Measurements from ENCODE around the gene CTDSP2. TPM values are rescaled to one million over a fixed set of nuclear protein-coding genes. Genes with fewer than 3 reads are reported as not detected.

The CTDSP2 gene
- total and polyA plus RNA-seq, 10 of the 15 experiments (the other 5 are each of a cell fraction or from before 2014, with no cell fraction given): 17.3 to 98.2 (median 54.1) TPM

- Histone ChIP-seq H3K36me3 (ENCODE audit: control insufficient read depth in 2 of 2, insufficient read depth in 2 of 2, low read length in 1 of 2) (no peaks in the 10 kb centered on the region), H3K9ac (ENCODE audit: control insufficient read depth, insufficient read depth, low read length) (no peak overlapping the region), H3K9me3 (replicated peaks; ENCODE audit: control insufficient read depth, insufficient read depth, low read length) (no peaks in the 10 kb centered on the region), H4K20me1 (ENCODE audit: control insufficient read depth, insufficient read depth) (no peaks in the 10 kb centered on the region), H3K4me2 (ENCODE audit: control insufficient read depth, insufficient read depth) (no peak overlapping the region), H3K79me2 (ENCODE audit: control insufficient read depth, insufficient read depth, low read length) (peaks cover 15% of the 10 kb centered on the region), H3K4me3 (no peak overlapping the region), H3K27ac (ENCODE audit: control insufficient read depth, insufficient read depth) (no peak overlapping the region), H3K4me1 (ENCODE audit: control insufficient read depth, insufficient read depth, low read length) (peaks cover 8% of the 10 kb centered on the region; the same call in 1 of the 2 replicates), H2AFZ (ENCODE audit: control insufficient read depth, low read depth, low read length) (no peak overlapping the region), H3K27me3 (replicated peaks in 1 of 2; ENCODE audit: control insufficient read depth in 2 of 2, insufficient read depth in 2 of 2, low read length in 1 of 2) (no peaks in the 10 kb centered on the region)
- ATAC-seq (no peak), FAIRE-seq (no peak), DNase-seq (ENCODE audit: low read depth, low spot score) (no peak)
- ChIA-PET POLR2A (no interaction called here), SMC1A (ENCODE audit: uncharacterized antibody, unreplicated experiment) (interaction anchor here (1.8 kb wide), 1 partner anchor 124 kb away, joined by 5 read pairs; no protein-coding TSS in a partner anchor), RAD21 (ENCODE audit: unreplicated experiment) (no interaction called here), CTCF (interaction anchor here (0.6 to 1.9 kb wide), 6 partner anchors 20 to 115 kb away, joined by 3 to 13 read pairs (median 4); no protein-coding TSS in a partner anchor)
- intact Hi-C loops (cut with micrococcal nuclease; ENCODE audit: unreplicated experiment): no loop called here
- in situ Hi-C loops (cut with MboI): no loop called here
- 56% methylated on average over 1 of the region's 1 CpG for WGBS (ENCODE audit: insufficient coverage, insufficient replicate concordance, low lambda C conversion rate, missing lambda C conversion rate)
- BruUV-seq (replicated peaks): no TSS peak
- no peak for TF ChIP-seq RBBP5 (conservative IDR thresholded peaks at IDR 0.05)
Measured at GRCh38 chr12:57779736-57780135, 66.8 kb downstream of the CTDSP2 start.

- ChIA-PET SMC1A (ENCODE audit: uncharacterized antibody, unreplicated experiment) (no interaction called here), POLR2A (no interaction called here), RAD21 (ENCODE audit: unreplicated experiment) (interaction anchor here (0.6 kb wide), 1 partner anchor 127 kb away, joined by 4 read pairs; no protein-coding TSS in a partner anchor), CTCF (interaction anchor here (1.2 to 2.1 kb wide), 2 partner anchors 18 to 25 kb away, joined by 4 to 9 read pairs; no protein-coding TSS in a partner anchor)
- H4K20me1 ChIP-seq (ENCODE audit: control insufficient read depth, insufficient read depth): no peaks in the 10 kb centered on the region
- no peak overlapping the region for H3K27ac ChIP-seq (ENCODE audit: control insufficient read depth, insufficient read depth)
- ATAC-seq: no peak
- H3K4me1 ChIP-seq (ENCODE audit: control insufficient read depth, insufficient read depth, low read length): peaks cover 9% of the 10 kb centered on the region
- H3K4me3 ChIP-seq: no peak overlapping the region
- H3K9ac ChIP-seq (ENCODE audit: control insufficient read depth, insufficient read depth, low read length): no peak overlapping the region
- H3K9me3 ChIP-seq (replicated peaks; ENCODE audit: control insufficient read depth, insufficient read depth, low read length): no peaks in the 10 kb centered on the region
- no peak for DNase-seq (ENCODE audit: low read depth, low spot score)
- peaks cover 4% of the 10 kb centered on the region for H3K79me2 ChIP-seq (ENCODE audit: control insufficient read depth, insufficient read depth, low read length)
- intact Hi-C loops (cut with micrococcal nuclease; ENCODE audit: unreplicated experiment) (no loop called here), in situ Hi-C loops (cut with MboI) (no loop called here)
- no peak overlapping the region for H2AFZ ChIP-seq (ENCODE audit: control insufficient read depth, low read depth, low read length)
- no peaks in the 10 kb centered on the region for H3K36me3 ChIP-seq (ENCODE audit: control insufficient read depth in 2 of 2, insufficient read depth in 2 of 2, low read length in 1 of 2)
- 91% methylated on average over 6 of the region's 7 CpGs for WGBS (ENCODE audit: insufficient coverage, insufficient replicate concordance, low lambda C conversion rate, missing lambda C conversion rate)
- no peak overlapping the region for H3K4me2 ChIP-seq (ENCODE audit: control insufficient read depth, insufficient read depth)
- no peak for FAIRE-seq
- no peaks in the 10 kb centered on the region for H3K27me3 ChIP-seq (replicated peaks in 1 of 2; ENCODE audit: control insufficient read depth in 2 of 2, insufficient read depth in 2 of 2, low read length in 1 of 2)
- no TSS peak for BruUV-seq (replicated peaks)
- TF ChIP-seq ZNF592 (IDR thresholded peaks at IDR 0.05) (no peak), E2F4 (IDR thresholded peaks at IDR 0.05; ENCODE audit: low read depth, low read length) (no peak), ZNF207 (IDR thresholded peaks at IDR 0.05; ENCODE audit: borderline replicate concordance) (no peak), KDM1A (IDR thresholded peaks at IDR 0.05; ENCODE audit: borderline replicate concordance) (no peak), EP300 (IDR thresholded peaks at IDR 0.05; ENCODE audit: borderline replicate concordance in 1 of 2, control insufficient read depth in 1 of 2, low read depth in 2 of 2, low read length in 2 of 2) (no peak), HDAC6 (IDR thresholded peaks at IDR 0.05; ENCODE audit: unreplicated experiment) (no peak), HDGF (IDR thresholded peaks at IDR 0.05) (no peak), NR2C1 (IDR thresholded peaks at IDR 0.05) (no peak), NFIC (IDR thresholded peaks at IDR 0.05; ENCODE audit: low read depth, low read length) (no peak), IKZF1 (conservative IDR thresholded peaks at IDR 0.05) (no peak), CBFB (IDR thresholded peaks at IDR 0.05; ENCODE audit: low read depth) (no peak), KLF5 (IDR thresholded peaks at IDR 0.05; ENCODE audit: partially characterized antibody) (no peak)
Measured at GRCh38 chr12:57777911-57778310, 68.6 kb downstream of the CTDSP2 start.
